OCI-M2 (cell line): ENCODE measurements around the gene CD8A.
"Not testable (repeated sequence)": the region's sequence is repeated elsewhere in the genome, so short reads cannot be mapped to it uniquely, and the experiment has no call there.

Experiments used
- DNase-seq: peaks from one replicate; lab custom pipeline; 2025; ENCODE audit not compliant: unreplicated experiment; lab: John Stamatoyannopoulos, UW

The CD8A gene

GRCh38 chr2:86790676-86791572, at the start of gene CD8A:
CD8A (minus strand) TSS chr2:86790913; CDS start chr2:86790825, 88 bp downstream.
- no peak for DNase-seq

- not testable (repeated sequence) for DNase-seq
Observed at GRCh38 chr2:86839871-86840548, 49.3 kb upstream of the CD8A start.

- not testable (repeated sequence) for DNase-seq
Observed at GRCh38 chr2:86839455-86839854, 48.7 kb upstream of the CD8A start.

GRCh38 chr2:86837714-86838113, 47.0 kb upstream of the CD8A start:
- not testable (repeated sequence) for DNase-seq

- not testable (repeated sequence) for DNase-seq
Observed at GRCh38 chr2:86836915-86837695, 46.4 kb upstream of the CD8A start.

GRCh38 chr2:86835548-86835889, 44.8 kb upstream of the CD8A start:
- DNase-seq = not testable (repeated sequence)

- no peak for DNase-seq
Observed at GRCh38 chr2:86833315-86833714, 42.6 kb upstream of the CD8A start.

- DNase-seq = no peak
Observed at GRCh38 chr2:86832334-86833096, 41.8 kb upstream of the CD8A start.

- no peak for DNase-seq
Observed at GRCh38 chr2:86831537-86831936, 40.8 kb upstream of the CD8A start.

GRCh38 chr2:86826951-86827350, 36.2 kb upstream of the CD8A start:
- no peak for DNase-seq

GRCh38 chr2:86825693-86826381, 35.1 kb upstream of the CD8A start:
- DNase-seq = no peak

GRCh38 chr2:86825036-86825692, 34.5 kb upstream of the CD8A start:
- DNase-seq = no peak

GRCh38 chr2:86822668-86823345, 32.1 kb upstream of the CD8A start:
- no peak for DNase-seq

GRCh38 chr2:86821842-86822241, 31.1 kb upstream of the CD8A start:
- DNase-seq = no peak

- DNase-seq = no peak
Observed at GRCh38 chr2:86821306-86821705, 30.6 kb upstream of the CD8A start.

GRCh38 chr2:86818957-86819356, 28.2 kb upstream of the CD8A start:
- DNase-seq = no peak

GRCh38 chr2:86818114-86818801, 27.5 kb upstream of the CD8A start:
- no peak for DNase-seq

GRCh38 chr2:86815611-86816010, 24.9 kb upstream of the CD8A start:
- no peak for DNase-seq
